HL-60 (cell line): Measurements from ENCODE around the gene TEKT2.

Source experiments
- DNase-seq, 2 experiments: peaks; one replicate each; pipeline ENCODE4 v3.0.0-alpha.2; 2010 to 2020; ENCODE audit warnings: low read depth in 1 of 2, low spot score in 1 of 2
- H3K27ac ChIP-seq: fragments of 250-450 bp; sonication (Bioruptor Pico); replicated peaks from 2 replicates; pipeline ENCODE4 v1.5.1; 2020; ENCODE audit warnings: mild to moderate bottlenecking, moderate library complexity
- H3K27me3 ChIP-seq: fragments of 250-450 bp; sonication (Bioruptor Pico); 2 replicates; pipeline ENCODE4 v1.5.1; 2021; ENCODE audit warnings: mild to moderate bottlenecking, moderate library complexity; ENCODE audit not compliant: insufficient read depth, poor library complexity, severe bottlenecking
- H3K4me3 ChIP-seq: replicated peaks from 2 replicates; pipeline ENCODE4 v1.5.1; 2011; ENCODE audit warnings: mild to moderate bottlenecking, control low read depth, low read length; ENCODE audit not compliant: insufficient read depth
- CTCF ChIP-seq: IDR thresholded peaks from one replicate; pipeline ENCODE4 v1.5.1; 2011; ENCODE audit warnings: low read length, control low read depth, inconsistent platforms; ENCODE audit not compliant: insufficient read depth
- GABPA ChIP-seq: IDR thresholded peaks from 2 replicates; pipeline ENCODE4 v1.6.1; 2012; ENCODE audit warnings: low read depth
- POLR2AphosphoS5 ChIP-seq: IDR thresholded peaks from 2 replicates; pipeline ENCODE4 v1.6.1; 2012; ENCODE audit warnings: low read depth
- REST ChIP-seq: IDR thresholded peaks from 2 replicates; pipeline ENCODE4 v1.6.1; 2012; ENCODE audit warnings: low read depth; ENCODE audit not compliant: insufficient replicate concordance
- SPI1 ChIP-seq: IDR thresholded peaks from 2 replicates; pipeline ENCODE4 v1.6.1; 2012; ENCODE audit warnings: low read depth, mild to moderate bottlenecking, borderline replicate concordance

TEKT2 gene

GRCh38 chr1:36085126-36085525 lies 1.2 kb downstream of the TEKT2 start:
- TF ChIP-seq SPI1 (no peak), CTCF (no peak), REST (no peak), GABPA (no peak), POLR2AphosphoS5 (no peak)
- Histone ChIP-seq H3K27me3 (no peaks in the 10 kb centered on the region), H3K4me3 (no peak overlapping the region), H3K27ac (no peak overlapping the region)
- no peak for DNase-seq

- Histone ChIP-seq H3K27me3 (no peaks in the 10 kb centered on the region), H3K4me3 (no peak overlapping the region), H3K27ac (no peak overlapping the region)
- TF ChIP-seq SPI1 = no peak
- TF ChIP-seq REST = no peak
- TF ChIP-seq CTCF = no peak
- no peak for TF ChIP-seq POLR2AphosphoS5
- no peak for TF ChIP-seq GABPA
- no peak for DNase-seq
Observed at GRCh38 chr1:36085686-36086526, 2.0 kb downstream of the TEKT2 start.

GRCh38 chr1:36086529-36087232 lies 2.8 kb downstream of the TEKT2 start:
- Histone ChIP-seq H3K27me3 (no peaks in the 10 kb centered on the region), H3K27ac (no peak overlapping the region), H3K4me3 (no peak overlapping the region)
- DNase-seq = no peak
- TF ChIP-seq POLR2AphosphoS5 = no peak
- TF ChIP-seq GABPA = no peak
- TF ChIP-seq SPI1 = no peak
- no peak for TF ChIP-seq CTCF
- no peak for TF ChIP-seq REST
